DND-41 (cell line): ENCODE data around the gene FTO.

Source experiments
- ATAC-seq: fragments of 200-7000 bp; cut with Tn5 transposase; 3 replicates; pipeline ENCODE4 v1.9.1; 2021; ENCODE audit warnings: low read depth; ENCODE audit not compliant: insufficient read depth
- DNase-seq: peaks from one replicate; pipeline ENCODE4 v3.0.0-alpha.2; 2020
- H2AFZ ChIP-seq: 2 replicates; pipeline ENCODE4 v1.6.0; 2012; ENCODE audit warnings: low read depth, low read length
- H3K27ac ChIP-seq: 2 replicates; pipeline ENCODE4 v1.5.1; 2012; ENCODE audit warnings: low read length, inconsistent platforms
- H3K27me3 ChIP-seq: fragments of 200-600 bp; sonication (generic); 2 replicates; pipeline ENCODE4 v1.6.0; 2012; ENCODE audit warnings: low read length, mild to moderate bottlenecking, inconsistent platforms; ENCODE audit not compliant: insufficient read depth, poor library complexity
- H3K36me3 ChIP-seq: 2 replicates; pipeline ENCODE4 v1.5.1; 2012; ENCODE audit warnings: low read length, inconsistent platforms; ENCODE audit not compliant: insufficient read depth
- H3K4me1 ChIP-seq: 2 replicates; pipeline ENCODE4 v1.5.1; 2012; ENCODE audit warnings: mild to moderate bottlenecking, low read length; ENCODE audit not compliant: insufficient read depth
- H3K4me2 ChIP-seq: 2 replicates; pipeline ENCODE4 v1.6.0; 2012; ENCODE audit warnings: mild to moderate bottlenecking, moderate library complexity, low read length, inconsistent platforms; ENCODE audit not compliant: insufficient read depth
- H3K4me3 ChIP-seq, 2 experiments: fragments of 200-600 bp in 1 of 2; shearing (Covaris generic) in 1 of 2; 2 replicates each; pipeline ENCODE4 v1.5.1; 2012 to 2016; ENCODE audit warnings: inconsistent platforms in 2 of 2, low read length in 2 of 2, mild to moderate bottlenecking in 2 of 2, low read depth in 1 of 2, moderate library complexity in 1 of 2
- H3K79me2 ChIP-seq: 2 replicates; pipeline ENCODE4 v1.6.0; 2012; ENCODE audit warnings: low read length, inconsistent platforms; ENCODE audit not compliant: insufficient read depth
- H3K9ac ChIP-seq: 2 replicates; pipeline ENCODE4 v1.6.0; 2012; ENCODE audit warnings: low read depth, mild to moderate bottlenecking, inconsistent platforms, low read length, moderate library complexity
- H3K9me3 ChIP-seq: 2 replicates; pipeline ENCODE4 v1.5.1; 2012; ENCODE audit warnings: low read length, moderate library complexity, mild to moderate bottlenecking, inconsistent platforms; ENCODE audit not compliant: insufficient read depth, severe bottlenecking
- H4K20me1 ChIP-seq: 2 replicates; pipeline ENCODE4 v1.6.0; 2012; ENCODE audit warnings: low read length; ENCODE audit not compliant: insufficient read depth
- EZH2 ChIP-seq: IDR thresholded peaks from 3 replicates; pipeline ENCODE4 v1.6.1; 2012; ENCODE audit warnings: borderline replicate concordance, low read depth, mild to moderate bottlenecking, moderate library complexity, low read length, inconsistent platforms; ENCODE audit not compliant: severe bottlenecking
- TF ChIP-seq, protein P1 (sequence below): IDR thresholded peaks from 2 replicates; pipeline ENCODE4 v1.5.1; 2012; ENCODE audit warnings: borderline replicate concordance, low read length, moderate library complexity, mild to moderate bottlenecking; ENCODE audit not compliant: poor library complexity, severe bottlenecking; ENCODE audit errors: extremely low read depth

FTO gene

DNA sequence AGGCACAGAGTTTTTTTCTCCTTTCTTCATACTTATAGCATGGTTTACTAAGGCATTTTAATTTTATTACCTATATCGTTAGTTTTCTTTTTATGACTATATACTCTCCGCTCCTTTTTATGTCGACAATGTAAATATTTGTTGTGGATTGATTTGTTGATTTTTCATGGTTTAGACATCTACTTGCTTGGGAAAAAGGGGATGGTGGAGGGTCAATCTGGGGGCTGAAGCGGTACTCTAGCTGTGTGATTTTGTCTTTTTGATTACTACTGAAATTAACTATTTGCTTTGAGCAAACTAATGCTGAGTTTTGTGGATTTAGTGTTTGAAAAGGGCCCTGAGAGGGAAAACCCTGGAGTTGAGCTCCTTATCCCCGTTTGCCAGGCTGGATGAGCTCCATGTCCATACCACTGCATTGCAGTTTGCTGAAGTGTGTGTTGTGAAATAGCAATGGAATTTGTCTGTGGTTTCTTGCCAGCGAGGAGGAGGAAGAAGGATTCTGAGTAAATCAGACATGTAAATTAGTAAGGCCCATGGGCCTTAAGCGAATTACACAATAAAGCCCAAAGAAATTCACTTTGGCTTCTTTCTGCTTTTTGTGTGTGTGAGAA lies 72.0 kb downstream of the FTO start:
- ATAC-seq = no peak

GRCh38 chr16:53779186-53779585 lies 75.2 kb downstream of the FTO start:
- ATAC-seq (no peak), DNase-seq (no peak)
- Histone ChIP-seq H3K79me2 (peaks cover 87% of the 10 kb centered on the region), H3K36me3 (no peaks in the 10 kb centered on the region), H4K20me1 (no peaks in the 10 kb centered on the region), H2AFZ (no peak overlapping the region), H3K4me1 (peaks cover 34% of the 10 kb centered on the region), H3K4me2 (no peak overlapping the region), H3K9me3 (no peaks in the 10 kb centered on the region), H3K27ac (no peak overlapping the region), H3K27me3 (no peaks in the 10 kb centered on the region), H3K9ac (no peak overlapping the region), H3K4me3 (no peak overlapping the region)
- no peak for TF ChIP-seq EZH2

More for the DNA sequence above, 72.0 kb downstream of the FTO start:
- Histone ChIP-seq H3K27ac (peak overlapping the region; percentile 33), H2AFZ (no peak overlapping the region), H3K9ac (0 out of 2 replicates have a peak overlapping the region, but pooled peaks have one; percentile 6), H3K4me3 (no peak overlapping the region), H3K36me3 (no peaks in the 10 kb centered on the region), H3K4me1 (peaks cover 65% of the 10 kb centered on the region), H3K4me2 (no peak overlapping the region), H4K20me1 (no peaks in the 10 kb centered on the region), H3K27me3 (no peaks in the 10 kb centered on the region), H3K9me3 (no peaks in the 10 kb centered on the region), H3K79me2 (peaks cover 92% of the 10 kb centered on the region)
- DNase-seq = no peak
- TF ChIP-seq, protein P1, sequence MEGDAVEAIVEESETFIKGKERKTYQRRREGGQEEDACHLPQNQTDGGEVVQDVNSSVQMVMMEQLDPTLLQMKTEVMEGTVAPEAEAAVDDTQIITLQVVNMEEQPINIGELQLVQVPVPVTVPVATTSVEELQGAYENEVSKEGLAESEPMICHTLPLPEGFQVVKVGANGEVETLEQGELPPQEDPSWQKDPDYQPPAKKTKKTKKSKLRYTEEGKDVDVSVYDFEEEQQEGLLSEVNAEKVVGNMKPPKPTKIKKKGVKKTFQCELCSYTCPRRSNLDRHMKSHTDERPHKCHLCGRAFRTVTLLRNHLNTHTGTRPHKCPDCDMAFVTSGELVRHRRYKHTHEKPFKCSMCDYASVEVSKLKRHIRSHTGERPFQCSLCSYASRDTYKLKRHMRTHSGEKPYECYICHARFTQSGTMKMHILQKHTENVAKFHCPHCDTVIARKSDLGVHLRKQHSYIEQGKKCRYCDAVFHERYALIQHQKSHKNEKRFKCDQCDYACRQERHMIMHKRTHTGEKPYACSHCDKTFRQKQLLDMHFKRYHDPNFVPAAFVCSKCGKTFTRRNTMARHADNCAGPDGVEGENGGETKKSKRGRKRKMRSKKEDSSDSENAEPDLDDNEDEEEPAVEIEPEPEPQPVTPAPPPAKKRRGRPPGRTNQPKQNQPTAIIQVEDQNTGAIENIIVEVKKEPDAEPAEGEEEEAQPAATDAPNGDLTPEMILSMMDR = no peak
- no peak for TF ChIP-seq EZH2

DNA sequence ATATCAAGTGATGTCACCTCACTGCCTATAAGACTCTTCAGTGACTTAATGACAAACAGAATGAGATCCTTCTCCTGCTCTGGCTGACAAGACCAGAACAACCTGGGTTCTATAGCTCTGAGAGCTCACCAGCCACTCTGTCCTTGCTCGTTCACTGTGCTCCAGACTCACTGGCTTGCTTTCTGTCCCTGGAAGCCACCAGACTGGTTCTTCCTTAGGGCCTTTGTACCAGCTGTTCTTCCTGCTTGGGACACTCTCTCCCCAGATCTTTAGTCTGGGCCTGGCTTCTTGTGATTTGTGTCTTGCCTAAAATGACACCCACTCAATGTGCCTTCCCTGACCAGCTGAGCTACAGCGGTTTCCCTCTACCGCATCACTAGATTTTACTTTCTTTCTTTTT lies 76.1 kb downstream of the FTO start:
- Histone ChIP-seq H3K4me1 (peaks cover 26% of the 10 kb centered on the region), H3K36me3 (no peaks in the 10 kb centered on the region), H4K20me1 (no peaks in the 10 kb centered on the region), H3K27me3 (no peaks in the 10 kb centered on the region), H3K27ac (peak overlapping the region; percentile 28; the same call in 1 of the 2 replicates), H3K9me3 (no peaks in the 10 kb centered on the region), H2AFZ (no peak overlapping the region), H3K79me2 (peaks cover 84% of the 10 kb centered on the region), H3K4me3 (no peak overlapping the region), H3K9ac (no peak overlapping the region), H3K4me2 (no peak overlapping the region)
- TF ChIP-seq, protein P1 = no peak
- TF ChIP-seq EZH2 = no peak
- no peak for ATAC-seq
- no peak for DNase-seq

DNA sequence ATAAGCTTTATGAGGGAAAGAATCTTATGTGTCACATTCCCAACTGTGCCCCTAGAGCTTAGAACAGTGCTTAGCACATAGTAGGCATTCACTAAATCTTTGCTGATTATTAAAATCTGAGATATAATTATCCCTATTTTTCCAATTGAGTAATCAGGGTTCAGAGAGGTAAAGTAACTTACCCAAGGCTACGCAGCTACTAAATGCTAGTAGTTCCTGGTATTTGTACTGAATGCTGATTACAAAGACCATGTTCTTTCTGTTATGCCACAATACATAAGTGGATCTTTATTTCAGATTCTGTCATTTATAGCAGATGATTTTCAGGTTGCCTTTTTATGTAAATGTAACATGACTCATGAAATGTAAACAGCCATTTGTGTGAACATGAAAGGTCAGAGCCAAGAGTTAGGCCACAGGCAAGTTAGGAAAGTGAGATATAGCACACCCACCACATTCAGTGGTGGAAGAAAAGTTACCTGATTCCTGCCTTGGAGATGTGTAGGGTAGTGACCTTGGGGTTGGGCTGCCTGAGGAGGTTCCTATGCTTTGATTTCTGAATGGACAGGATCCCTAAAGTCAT lies 77.2 kb downstream of the FTO start:
- H3K4me3 ChIP-seq = no peak overlapping the region
- H3K9me3 ChIP-seq = no peaks in the 10 kb centered on the region
- ATAC-seq (no peak), DNase-seq (no peak)
- H3K9ac ChIP-seq = no peak overlapping the region
- TF ChIP-seq EZH2 = no peak
- TF ChIP-seq, protein P1 = no peak
- H4K20me1 ChIP-seq = no peaks in the 10 kb centered on the region
- H3K27me3 ChIP-seq = no peaks in the 10 kb centered on the region
- H3K27ac ChIP-seq = no peak overlapping the region
- H3K4me1 ChIP-seq = peaks cover 15% of the 10 kb centered on the region
- no peak overlapping the region for H3K4me2 ChIP-seq
- no peaks in the 10 kb centered on the region for H3K36me3 ChIP-seq
- H2AFZ ChIP-seq = no peak overlapping the region
- H3K79me2 ChIP-seq = peaks cover 81% of the 10 kb centered on the region
